Stimulated activated CD4-positive, alpha-beta T cell treated with anti-CD3 and anti-CD28 coated beads, Interleukin-2, amount 100 ng/mL, for 48 hours (primary cell): ENCODE data around the gene NUDT7.

Experiments used
- DNase-seq, 2 donors: peaks; one replicate each; pipeline ENCODE4 v3.0.0-alpha.2; 2020

The NUDT7 gene

GRCh38 chr16:77722309-77723107 is at the start of gene NUDT7:
NUDT7 (plus strand) TSS chr16:77722514; CDS start chr16:77722583, 69 bp downstream.
- peak; percentile 97 to 99 for DNase-seq

GRCh38 chr16:77674888-77675287 is 47.4 kb upstream of the NUDT7 start:
- no peak for DNase-seq

DNA sequence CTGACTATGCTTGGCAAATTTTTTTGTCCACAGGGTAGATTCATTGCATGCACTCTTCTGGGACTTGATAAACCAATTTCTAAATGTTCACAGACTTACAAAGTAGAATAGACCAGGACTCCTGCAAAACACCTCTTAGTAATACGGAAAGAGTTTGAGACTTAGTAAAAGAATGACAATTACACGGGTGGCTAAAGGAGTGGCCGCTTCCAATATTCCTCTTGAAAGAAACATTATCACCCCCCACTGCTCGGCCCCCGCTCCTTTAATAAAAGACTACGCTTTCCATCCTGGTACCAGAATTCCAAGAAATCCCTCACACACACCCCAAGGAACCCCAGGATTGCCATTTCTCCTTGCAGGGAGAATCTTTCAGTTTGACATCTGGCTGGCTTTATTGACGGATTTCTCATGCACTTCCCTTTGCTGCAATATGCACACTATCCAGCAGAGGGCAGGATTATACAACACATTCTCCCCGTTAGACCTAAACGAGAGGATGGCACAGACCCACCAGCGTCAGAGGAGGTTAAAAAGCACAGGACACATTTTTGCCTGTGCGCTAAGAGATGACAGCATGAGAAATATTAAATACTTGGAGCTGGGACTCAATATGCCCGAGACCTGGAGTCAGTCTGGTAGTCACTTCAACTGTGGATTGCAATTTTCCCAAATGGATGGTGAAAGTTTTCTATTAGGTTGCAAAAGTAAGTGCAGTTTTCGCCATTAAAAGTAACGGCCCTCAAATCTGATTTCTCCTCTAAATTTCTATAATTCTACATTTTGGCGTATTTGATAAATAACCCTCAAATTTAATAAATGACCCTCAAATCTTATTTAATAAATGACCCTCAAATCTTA is 46.6 kb upstream of the NUDT7 start:
- peak; percentile 61 to 62 for DNase-seq

DNA sequence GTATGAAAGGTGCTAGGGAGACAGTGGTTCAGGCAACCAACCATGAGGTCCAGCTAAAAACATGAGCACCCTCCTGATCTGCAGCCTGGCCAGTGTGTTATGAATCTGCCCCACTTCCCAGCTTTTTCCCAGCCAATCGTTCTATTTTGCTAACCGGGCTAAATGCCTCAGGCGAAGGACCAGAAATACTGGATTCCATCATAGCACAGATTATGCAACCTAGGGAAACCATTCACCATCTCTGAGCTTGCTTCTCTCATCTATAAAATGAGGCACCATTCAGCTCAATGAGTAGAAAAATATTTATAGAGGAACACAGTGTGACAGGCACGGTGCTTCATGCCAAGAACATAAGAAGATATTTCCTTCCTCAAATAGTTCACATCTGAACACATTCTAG is 45.2 kb upstream of the NUDT7 start:
- no peak for DNase-seq

- DNase-seq: no peak
Measured at GRCh38 chr16:77679391-77679790, 42.9 kb upstream of the NUDT7 start.

DNA sequence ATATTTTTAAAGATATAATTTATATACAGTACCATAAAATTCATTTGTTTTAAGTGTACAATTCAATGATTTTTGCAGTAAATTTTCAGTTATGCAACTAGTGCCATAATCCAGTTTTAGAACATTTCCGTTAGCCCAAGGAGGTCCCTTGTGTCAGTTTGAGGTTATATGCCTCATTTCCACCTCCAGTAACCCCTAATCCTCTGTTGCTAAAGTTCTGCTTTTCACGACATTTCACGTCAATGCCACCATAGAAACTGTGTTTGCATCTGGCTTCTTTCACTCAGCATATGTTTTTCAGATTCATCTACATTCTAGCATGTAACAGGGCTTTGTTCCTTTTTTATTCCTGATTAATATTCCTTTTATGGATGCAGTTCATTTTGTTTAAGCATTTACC is 42.4 kb upstream of the NUDT7 start:
- DNase-seq: no peak

DNA sequence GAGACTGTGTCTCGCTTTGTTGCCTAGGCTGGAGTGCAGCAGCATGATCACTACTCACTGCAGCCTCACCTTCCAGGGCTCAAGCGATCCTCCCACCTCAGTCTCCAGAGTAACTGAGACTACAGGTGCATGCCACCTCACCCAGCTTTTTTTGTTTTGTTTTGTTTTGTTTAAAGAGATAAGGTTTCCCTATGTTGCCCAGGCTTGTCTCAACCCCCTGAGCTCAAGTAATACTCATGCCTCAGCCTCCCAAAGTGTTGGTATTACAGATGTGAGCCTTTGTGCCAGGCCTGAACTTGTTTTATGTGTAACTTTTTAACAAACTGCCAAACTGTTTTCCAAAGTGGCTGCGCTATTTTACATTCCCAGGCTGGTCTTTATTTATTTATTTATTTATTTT is 41.8 kb upstream of the NUDT7 start:
- DNase-seq: no peak

DNA sequence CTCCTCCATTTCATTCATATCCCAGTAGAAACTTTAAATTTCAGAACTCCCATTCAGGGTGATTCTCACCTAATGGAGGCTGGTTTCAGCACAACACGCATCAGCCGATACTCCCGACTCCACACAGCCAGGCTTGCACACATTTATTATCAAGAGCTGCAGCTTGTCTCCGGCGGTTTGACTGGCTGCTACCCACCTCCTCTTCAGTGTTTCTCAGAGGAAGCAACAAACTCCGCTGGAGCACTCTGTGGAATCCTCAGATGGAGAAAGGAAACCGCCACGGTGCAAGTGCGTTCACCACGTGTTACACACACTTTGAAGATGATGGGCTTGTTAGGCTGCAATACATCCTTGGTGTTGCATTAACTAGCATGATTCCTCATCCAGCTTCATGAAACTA is 39.7 kb upstream of the NUDT7 start:
- no peak for DNase-seq

GRCh38 chr16:77683397-77684180 is 38.7 kb upstream of the NUDT7 start:
- DNase-seq: no peak

- no peak for DNase-seq
Measured at GRCh38 chr16:77684181-77684526, 38.2 kb upstream of the NUDT7 start.

- DNase-seq: no peak
Measured at GRCh38 chr16:77686385-77686784, 35.9 kb upstream of the NUDT7 start.

DNA sequence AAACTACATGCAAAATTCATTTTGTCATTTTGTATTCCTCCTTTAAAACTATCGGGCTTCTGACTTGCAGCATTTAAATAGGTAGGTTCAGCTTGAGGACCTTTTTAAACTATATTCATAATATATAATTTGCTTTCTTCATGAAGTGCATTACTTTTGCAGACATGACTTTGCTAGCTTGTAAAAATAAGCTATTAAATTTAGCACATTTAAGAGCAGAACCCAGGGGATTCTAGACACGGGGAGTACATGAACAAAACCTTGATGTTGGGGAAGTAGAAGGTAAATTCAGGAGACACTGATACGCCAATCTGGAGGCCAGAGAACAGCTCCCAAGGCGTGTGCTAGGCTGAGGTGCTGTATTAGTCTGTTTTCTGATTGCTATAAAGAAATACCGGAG is 32.3 kb upstream of the NUDT7 start:
- no peak for DNase-seq

- no peak for DNase-seq
Measured at GRCh38 chr16:77690416-77690815, 31.9 kb upstream of the NUDT7 start.

DNA sequence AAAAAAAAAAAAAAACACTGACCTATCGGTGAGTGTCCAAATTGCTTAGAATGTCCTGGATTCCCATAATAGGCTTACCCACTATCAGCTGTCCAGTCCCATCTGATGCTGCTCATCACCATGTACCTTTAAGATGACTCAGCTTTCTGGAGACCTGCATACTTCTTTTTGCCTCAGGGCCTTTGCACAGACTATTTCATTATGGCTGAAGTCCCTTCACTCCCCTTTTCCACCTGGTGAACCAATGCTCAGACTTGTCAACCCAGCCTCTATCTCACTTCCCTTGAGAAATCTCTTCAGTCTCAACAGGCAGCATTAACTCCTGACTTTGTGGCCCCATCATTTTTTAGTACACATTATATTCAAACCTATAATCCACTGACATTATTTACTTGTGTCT is 29.7 kb upstream of the NUDT7 start:
- DNase-seq: no peak

- DNase-seq: no peak
Measured at GRCh38 chr16:77696149-77696548, 26.2 kb upstream of the NUDT7 start.

DNA sequence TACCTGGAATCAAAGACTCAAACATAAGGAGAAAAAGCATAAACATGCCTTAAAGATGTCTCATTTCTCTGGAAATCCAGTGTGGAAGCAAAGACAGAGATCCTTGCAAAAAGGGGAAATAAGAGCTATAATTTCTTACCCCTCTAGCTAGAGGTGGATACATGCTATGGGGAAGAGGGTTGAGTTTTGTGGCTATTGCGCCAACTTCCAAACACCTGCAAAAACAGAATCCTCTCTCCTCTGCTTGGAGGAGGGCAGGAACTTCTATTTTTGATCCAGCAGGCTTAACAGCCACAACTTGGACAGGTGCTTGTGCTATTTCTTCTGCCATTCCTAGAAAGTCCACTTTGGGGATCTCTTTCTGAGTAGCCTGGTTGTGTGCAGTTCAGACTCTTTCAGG is 21.5 kb upstream of the NUDT7 start:
- DNase-seq: no peak

DNA sequence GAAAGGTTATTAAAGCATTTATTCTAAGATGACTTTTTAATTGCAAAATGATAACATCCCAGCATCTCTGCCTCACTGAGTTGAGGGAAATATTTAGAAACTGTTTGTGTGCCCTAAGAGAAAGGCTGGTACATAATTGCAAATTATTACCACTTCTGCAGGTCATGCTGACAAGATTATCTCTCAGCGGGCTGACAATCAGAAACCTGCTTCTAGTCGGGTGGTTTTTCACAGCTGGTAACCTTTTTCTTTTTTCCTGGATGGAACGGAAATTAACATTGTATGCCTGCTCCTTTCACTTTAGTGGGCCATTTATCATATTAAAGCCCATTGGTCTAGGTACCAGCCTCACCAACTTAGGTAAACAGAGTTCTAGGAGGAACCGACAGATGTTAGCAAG is 17.0 kb upstream of the NUDT7 start:
- no peak for DNase-seq

DNA sequence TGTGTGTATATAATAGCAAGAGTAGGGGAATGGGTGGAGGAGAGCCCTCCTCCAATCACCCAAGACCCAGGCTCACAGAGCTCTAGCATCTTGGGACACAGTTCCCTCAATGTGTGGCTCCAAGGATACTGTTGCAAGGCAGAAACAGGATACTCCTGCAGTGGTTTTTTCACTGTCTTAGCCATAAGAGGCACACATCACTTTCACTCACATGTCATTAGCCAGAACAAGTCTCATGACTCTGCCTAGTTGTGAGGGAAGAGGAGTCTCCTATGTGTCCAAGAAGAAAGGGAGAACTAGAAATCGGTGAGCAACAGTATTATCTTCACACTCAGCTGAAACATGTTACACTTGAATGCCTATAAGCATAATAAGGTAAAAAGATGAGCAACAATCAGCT is 11.1 kb upstream of the NUDT7 start:
- DNase-seq: no peak

GRCh38 chr16:77711775-77712174 is 10.5 kb upstream of the NUDT7 start:
- no peak for DNase-seq

GRCh38 chr16:77715145-77715544 is 7.2 kb upstream of the NUDT7 start:
- no peak for DNase-seq

DNA sequence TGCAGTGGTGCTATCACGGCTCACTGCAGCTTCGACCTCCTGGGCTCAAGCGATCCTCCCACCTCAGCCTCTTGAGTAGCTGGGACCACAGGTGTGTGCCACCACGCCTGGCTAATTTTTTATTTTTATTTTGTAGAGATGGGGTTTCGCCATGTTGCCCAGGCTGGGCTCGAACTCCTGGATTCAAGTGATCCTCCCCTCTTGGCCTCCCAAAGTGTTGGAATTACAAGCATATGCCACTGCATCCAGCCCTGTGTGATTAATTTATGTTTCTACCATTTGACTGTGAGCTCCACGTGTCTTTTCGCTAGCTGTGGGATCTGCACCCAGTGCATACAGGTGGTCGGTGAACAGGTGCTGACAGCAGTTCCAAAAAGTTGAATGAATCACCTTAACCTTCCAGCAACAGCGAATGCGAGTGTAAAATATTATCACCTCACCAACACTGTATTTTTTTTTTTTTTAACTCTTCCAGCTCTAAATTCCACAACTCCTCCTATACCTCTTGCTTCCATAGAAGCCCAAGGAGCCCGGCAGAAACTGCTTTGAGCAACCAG is 484 bp upstream of the NUDT7 start:
- no peak for DNase-seq

DNA sequence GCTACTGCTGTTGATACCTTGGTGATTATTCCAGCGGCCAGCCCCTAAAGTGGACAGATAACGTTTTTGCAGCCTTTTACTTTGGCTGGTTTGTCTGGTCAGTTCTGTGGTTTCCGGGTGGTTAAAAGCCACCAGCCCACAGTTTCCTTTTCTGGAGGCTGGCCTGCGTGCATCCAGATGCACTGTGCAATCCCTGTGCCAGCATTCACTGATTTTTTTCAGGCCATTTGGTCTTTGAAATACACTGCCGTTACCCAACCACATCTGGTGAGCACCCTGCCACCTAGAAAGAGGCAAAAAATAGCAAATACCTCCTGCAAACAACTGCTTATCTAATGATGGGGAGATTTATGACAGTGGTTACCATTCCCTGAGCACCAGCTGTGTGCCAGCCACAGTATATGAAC is 797 bp downstream of the NUDT7 start:
- peak in 1 of 2 donors; percentile 2 for DNase-seq

DNA sequence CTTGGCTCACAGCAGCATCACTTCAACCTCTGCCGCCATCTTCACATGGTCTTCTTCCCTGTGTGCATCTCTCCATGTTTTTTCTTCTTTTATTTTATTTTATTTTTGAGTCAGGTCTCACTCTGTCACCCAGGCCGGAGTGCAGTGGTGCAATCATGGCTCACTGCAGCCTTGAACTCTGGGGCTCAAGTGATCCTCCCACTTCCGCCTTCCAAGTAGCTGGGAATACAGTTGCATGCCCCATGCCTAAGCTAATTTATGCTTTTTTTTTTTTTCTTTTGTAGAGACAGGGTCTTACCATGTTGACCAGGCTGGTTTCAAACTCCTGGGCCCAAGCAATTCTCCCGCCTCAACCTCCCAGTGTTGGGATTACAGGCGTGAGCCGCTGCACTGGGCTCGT is 1.9 kb downstream of the NUDT7 start:
- DNase-seq: no peak
